ENCODE data around the gene BRD4. TPM values are rescaled to one million over a fixed set of nuclear protein-coding genes. Genes with fewer than 3 reads are reported as not detected.

Gene BRD4
- total and polyA plus RNA-seq, 8 donors = 16.9 to 53.3 (median 39.9) TPM

DNA sequence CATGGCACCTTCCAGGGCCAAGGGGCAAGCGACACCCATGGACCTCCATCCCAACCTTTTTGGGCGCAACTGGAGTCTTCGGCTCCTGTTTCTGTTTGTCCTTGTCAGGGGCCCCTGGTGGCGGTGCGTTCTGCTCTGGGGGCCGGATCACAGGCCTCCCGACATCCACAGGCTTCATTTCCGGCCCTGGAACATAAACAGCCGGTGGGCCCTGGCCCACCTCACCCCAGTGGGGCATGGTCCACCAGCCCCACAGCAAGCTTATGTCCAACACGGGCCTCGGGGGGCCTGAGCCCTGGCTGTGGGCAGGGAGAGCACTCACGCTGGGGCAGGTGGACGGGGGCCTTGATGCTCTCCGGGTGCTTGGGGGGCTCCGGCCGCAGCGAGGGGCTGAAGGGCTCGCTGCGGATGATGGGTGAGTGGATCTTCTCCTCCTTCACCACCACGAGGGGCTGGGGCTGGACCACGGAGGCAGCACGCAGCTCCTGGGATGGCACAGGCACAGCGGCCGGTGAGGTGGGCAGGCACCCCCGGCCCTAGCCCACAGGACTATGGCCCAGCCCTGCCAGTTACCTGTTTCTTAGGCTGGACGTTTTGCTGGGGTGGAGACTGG, 92.9 kb downstream of the BRD4 start:
- TF ChIP-seq, protein P1, sequence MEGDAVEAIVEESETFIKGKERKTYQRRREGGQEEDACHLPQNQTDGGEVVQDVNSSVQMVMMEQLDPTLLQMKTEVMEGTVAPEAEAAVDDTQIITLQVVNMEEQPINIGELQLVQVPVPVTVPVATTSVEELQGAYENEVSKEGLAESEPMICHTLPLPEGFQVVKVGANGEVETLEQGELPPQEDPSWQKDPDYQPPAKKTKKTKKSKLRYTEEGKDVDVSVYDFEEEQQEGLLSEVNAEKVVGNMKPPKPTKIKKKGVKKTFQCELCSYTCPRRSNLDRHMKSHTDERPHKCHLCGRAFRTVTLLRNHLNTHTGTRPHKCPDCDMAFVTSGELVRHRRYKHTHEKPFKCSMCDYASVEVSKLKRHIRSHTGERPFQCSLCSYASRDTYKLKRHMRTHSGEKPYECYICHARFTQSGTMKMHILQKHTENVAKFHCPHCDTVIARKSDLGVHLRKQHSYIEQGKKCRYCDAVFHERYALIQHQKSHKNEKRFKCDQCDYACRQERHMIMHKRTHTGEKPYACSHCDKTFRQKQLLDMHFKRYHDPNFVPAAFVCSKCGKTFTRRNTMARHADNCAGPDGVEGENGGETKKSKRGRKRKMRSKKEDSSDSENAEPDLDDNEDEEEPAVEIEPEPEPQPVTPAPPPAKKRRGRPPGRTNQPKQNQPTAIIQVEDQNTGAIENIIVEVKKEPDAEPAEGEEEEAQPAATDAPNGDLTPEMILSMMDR (IDR thresholded peaks at IDR 0.05) = no peak
- Histone ChIP-seq H3K27ac (no peak overlapping the region), H3K27me3 (no peaks in the 10 kb centered on the region), H3K4me1 (no peaks in the 10 kb centered on the region), H3K9me3 (no peaks in the 10 kb centered on the region), H3K4me3 (no peak overlapping the region), H3K36me3 (peaks cover 7 to 49% (median 26%) of the 10 kb centered on the region in 3 donors)
- ATAC-seq (no peak), FAIRE-seq (no peak), DNase-seq (no peak)
- 91% methylated on average over 21 to 26 of the region's 26 CpGs for WGBS, 2 donors
- intact Hi-C loops (cut with DNase I) = no loop called here

DNA sequence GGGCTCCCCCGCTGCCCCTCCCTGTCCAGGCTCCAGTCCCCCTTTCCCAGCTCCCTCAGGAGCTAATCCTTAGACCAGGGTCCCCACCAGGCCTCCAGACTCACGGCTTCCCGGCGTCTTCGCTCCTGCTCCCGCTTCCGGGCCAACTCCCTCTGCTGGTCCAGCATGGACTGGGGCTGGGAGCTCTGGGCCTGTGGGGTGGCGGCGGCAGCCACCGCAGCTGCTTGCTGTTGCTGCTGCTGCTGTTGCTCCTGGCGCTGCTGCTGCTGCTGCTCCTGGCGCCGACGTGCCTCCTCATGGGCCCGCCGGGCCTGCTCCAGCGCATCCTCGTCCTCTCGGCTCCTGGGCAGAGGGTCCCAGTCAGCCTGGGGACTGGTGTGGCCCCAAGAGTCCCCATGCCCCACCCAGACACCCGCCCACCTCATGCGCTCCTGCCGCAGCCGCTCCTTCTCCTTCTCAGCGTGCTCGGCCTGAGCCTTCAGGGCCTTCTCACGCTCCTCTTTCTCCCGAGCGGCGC, 93.6 kb downstream of the BRD4 start:
- intact Hi-C loops (cut with DNase I) = no loop called here
- Histone ChIP-seq H3K9me3 (no peaks in the 10 kb centered on the region), H3K4me3 (no peak overlapping the region), H3K27me3 (no peaks in the 10 kb centered on the region), H3K27ac (no peak overlapping the region), H3K4me1 (no peaks in the 10 kb centered on the region), H3K36me3 (peaks cover 3 to 43% (median 23%) of the 10 kb centered on the region in 3 donors)
- TF ChIP-seq, protein P1 (IDR thresholded peaks at IDR 0.05) = no peak
- FAIRE-seq (no peak), DNase-seq (no peak), ATAC-seq (no peak)
- WGBS, 2 donors = 95 to 96% methylated on average over 29 of the region's 29 CpGs

DNA sequence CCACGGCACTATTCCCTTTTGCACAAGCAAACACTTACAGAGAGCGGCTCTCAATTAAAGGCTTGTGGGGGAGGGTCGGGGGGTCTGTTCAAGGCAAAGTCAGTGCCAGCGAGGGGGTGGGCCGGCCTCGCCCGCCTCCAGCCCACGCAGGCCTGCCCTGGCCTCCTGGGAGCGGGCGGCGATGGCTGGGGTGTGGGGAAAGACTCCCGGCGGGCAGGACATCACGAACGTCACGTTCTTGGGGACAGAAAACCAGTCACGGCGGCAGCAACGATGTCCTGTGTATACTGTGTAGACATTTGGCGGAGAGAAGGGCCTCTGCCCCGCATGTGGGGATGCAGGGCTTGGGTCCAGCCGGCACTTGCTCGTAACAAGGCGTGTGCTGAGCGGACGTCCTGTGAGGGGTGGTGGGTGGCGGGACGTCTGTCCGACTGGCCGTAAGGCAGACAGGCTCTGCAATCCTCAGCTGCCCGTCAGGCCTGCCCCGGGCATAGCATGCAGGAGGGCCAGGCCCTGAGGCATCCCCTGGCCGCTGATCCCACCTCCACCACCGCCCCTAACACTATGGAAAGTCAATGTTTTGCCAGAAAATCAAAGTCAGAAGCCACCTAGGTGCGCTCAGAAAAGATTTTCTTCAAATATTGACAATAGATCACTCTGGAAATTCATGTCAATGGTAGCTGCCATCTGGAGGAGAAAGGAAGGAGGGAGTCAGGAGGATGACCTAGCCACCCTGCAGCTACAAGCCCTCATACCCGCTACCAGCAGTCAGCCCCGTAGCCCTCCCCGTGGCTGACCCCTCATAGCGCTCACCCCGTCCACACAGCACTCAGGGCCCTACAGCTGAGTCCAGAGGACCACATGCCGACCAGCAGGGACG, 94.3 kb downstream of the BRD4 start:
- H3K27me3 ChIP-seq = peaks cover 0 to 4% (median 0%) of the 10 kb centered on the region in 4 donors
- peaks cover 3 to 39% (median 23%) of the 10 kb centered on the region in 3 donors for H3K36me3 ChIP-seq
- DNase-seq = no peak
- FAIRE-seq = no peak
- ATAC-seq = no peak
- intact Hi-C loops (cut with DNase I) = no loop called here
- H3K27ac ChIP-seq = no peak overlapping the region
- H3K4me1 ChIP-seq = no peaks in the 10 kb centered on the region
- TF ChIP-seq, protein P1 (IDR thresholded peaks at IDR 0.05) = no peak
- H3K4me3 ChIP-seq = no peak overlapping the region
- WGBS, 2 donors = 91 to 94% methylated on average over 42 of the region's 42 CpGs
- H3K9me3 ChIP-seq = no peaks in the 10 kb centered on the region

DNA sequence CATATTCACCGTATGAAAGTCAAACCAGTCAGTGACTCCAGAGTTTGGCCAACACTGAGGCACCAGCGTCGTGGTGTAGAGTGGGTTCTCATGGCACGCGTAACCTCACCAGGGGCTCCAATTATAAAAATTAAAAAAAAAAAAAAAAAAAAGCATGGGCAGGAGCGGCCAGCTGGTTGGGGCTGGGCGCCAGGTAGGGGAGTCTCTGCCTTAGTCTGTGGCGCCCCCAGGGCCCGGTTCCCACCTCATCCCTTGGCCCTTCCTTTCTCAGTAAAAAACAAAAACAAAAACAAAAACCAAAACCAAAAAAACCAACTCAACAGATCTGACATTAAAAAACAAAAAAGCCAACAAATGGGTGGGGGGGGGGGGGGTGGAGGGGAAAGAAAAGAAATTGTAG, 95.5 kb downstream of the BRD4 start:
- no peak overlapping the region for H3K27ac ChIP-seq
- no peak overlapping the region for H3K4me3 ChIP-seq
- no peaks in the 10 kb centered on the region for H3K9me3 ChIP-seq
- intact Hi-C loops (cut with DNase I) = no loop called here
- no peaks in the 10 kb centered on the region for H3K4me1 ChIP-seq
- DNase-seq (no peak), ATAC-seq (no peak), FAIRE-seq (no peak)
- 95% methylated on average over 9 of the region's 9 CpGs for WGBS, 2 donors
- TF ChIP-seq, protein P1 (IDR thresholded peaks at IDR 0.05) = no peak
- peaks cover 0 to 4% (median 0%) of the 10 kb centered on the region in 4 donors for H3K27me3 ChIP-seq
- peaks cover 3 to 39% (median 23%) of the 10 kb centered on the region in 3 donors for H3K36me3 ChIP-seq
